GM19193 (cell line): Measurements from ENCODE around the gene ANTXR2.

Experiments used
- POLR2A ChIP-seq: IDR thresholded peaks from 4 replicates; pipeline ENCODE4 v1.6.1; 2011; ENCODE audit not compliant: insufficient read depth, insufficient read length; ENCODE audit errors: extremely low read depth

The ANTXR2 gene

DNA sequence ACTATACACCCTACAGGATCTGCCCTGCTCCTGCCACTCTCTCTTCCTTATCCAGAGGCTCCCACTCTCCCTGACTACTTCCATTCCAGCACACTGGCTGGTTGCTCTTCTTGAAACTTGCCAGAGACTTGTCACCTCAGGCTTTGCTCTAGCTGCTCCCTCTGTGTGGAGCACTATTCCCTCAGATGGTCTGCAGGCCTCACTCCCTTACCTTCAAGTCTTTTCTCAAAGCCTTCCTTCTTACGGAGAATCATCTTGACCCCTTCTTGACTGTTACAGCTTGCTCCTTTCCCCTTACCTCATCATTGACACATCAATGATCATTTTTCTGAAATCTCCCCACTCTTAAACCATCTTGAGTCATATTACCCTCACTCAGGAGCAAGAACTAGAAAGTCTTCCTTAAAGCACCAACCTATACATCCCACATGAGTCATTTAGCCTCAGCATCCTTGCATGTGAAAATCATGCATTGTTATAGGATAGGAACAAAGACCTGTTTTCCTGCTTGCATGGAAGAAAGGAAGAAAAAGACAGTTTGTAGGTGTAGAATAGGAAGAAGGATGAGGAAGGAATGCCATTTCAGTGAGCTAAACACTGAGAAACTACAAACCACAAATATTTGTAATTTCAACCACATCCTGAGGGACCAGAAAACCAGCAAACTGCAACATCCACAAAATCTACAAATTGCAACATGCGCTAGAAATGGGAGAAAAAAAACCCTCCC, 55.7 kb downstream of the ANTXR2 start:
- TF ChIP-seq POLR2A = no peak

DNA sequence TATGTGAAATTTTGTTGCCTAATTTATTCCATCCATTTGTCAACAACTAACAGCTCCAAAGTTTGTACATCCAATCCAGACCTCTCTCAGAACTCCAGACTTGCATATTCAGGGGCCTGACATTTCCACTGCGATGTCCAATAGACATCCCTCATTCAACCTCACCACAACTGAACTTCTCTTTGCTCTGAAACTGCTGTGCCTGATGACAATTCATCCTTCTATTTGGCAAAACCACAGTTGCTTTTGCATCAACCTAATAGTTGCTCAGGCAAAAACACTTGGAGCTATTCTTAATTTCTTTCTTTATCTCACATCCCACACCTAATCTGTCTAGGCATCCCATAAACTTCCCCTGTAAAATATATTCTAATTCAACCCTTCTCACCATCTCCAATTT, 56.5 kb downstream of the ANTXR2 start:
- TF ChIP-seq POLR2A = no peak

DNA sequence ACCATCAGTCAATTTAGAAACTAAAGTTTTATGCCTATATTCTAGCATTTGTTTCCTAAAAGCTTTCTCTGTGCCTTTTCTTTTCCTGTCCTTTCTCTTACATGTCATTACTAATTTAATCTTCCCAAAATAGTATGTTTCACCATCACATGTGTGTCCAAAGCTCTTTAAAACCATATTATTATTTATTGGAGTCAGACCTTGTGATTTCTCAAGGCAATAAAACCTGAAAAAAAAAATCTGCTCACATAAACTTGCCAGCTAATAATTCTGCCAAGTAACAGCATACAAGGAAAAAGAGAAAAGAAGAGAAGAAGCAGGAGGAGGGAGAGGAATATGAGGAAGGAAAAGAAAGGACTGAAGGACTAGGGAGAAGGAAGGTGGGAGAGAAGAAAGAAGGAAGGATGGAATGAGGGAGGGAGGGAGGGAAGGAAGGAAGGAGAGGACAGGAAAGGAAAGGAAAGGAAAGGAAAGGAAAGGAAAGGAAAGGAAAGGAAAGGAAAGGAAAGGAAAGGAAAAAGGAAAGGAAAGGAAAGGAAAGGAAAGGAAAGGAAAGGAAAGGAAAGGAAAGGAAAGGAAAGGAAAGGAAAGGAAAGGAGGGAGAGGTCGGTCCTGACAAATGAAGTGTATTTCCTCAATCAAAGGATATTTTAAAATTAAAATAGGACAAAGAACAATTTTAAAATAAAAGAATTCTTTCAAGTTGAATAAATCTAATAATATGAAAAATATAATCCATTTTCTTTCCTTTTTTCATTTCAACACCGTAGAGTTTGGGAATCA, 57.4 kb downstream of the ANTXR2 start:
- TF ChIP-seq POLR2A = no peak

DNA sequence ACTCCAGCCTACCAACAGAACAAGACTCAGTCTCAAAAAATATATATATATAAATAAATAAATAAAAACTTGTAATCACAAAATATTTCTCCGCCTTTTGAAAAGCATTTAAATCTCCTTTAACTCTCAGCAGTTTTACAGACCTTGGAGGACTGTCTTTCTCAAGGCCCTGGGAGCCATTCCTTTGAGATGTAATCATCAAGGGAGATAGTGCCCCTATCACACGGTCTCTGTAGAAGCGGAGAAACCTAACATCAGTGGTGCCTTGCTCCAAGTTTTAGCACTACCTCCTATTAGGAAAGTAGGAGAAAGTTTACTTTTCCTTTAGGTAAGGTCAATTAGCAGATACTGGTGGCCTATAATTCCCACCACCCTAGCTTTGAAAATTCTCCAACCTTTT, 58.5 kb downstream of the ANTXR2 start:
- TF ChIP-seq POLR2A = no peak

DNA sequence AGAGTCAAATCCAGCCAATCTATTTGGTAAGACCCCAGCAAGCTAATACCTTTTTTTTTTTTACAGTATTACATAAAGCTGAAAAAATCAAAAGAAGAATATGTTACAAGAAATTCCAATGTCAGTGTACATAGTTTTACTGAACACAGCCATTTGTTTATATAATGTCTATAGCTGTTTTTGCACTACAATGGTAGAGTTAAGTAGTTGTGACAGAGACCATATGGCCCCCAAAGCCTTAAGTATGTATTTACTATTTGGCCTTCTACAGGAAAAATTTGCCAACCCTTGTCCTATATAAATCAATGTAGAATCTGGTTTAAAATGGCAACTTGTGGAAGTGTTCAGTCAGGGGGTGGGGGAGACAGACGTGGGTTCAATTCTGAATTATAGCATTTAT, 60.7 kb downstream of the ANTXR2 start:
- TF ChIP-seq POLR2A = no peak

DNA sequence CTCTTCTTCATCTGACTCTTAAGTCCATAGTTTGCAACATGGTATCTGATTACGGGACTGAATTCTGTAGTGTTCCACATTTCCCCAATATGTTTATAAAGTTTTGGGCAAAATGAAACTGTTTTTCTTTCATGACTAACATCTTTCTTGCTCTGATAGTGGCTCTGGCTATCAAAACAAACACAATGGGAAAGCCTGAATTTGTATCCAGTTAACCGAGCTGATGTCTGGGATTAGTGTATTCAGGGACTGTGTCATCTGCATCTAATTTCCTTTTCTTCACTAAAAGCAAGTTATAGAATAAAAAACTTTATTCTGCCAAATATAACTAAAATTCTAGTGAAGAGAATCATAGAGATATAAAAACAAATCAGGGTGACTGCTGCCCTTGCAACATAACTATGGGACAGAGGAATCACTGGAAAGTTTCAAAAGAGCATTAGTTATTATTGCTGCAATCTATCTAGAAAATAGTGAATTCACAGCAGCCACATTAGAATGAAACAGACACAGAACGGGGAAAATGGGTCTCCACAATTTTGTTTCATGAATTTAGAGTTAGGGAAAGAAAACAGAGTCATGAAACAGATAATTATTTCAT, 61.3 kb downstream of the ANTXR2 start:
- no peak for TF ChIP-seq POLR2A

DNA sequence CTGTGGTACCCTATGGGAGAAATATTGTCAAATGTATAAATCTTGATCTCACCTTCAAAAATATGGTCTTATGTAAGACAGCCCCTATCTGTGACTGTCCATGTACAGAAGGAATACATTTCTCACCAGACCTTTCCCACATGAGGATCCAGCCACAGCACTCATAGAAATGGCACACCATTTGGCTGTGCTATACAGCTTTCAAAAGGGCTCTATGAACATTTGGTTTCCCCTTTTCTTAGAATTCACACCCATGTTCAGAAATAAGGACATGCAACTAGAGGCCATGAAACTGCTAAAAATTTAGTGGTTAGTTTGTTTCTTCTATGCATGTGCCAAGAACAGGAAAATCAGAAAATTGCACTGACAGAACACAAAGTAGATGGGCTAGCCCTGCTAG, 62.7 kb downstream of the ANTXR2 start:
- TF ChIP-seq POLR2A = no peak

DNA sequence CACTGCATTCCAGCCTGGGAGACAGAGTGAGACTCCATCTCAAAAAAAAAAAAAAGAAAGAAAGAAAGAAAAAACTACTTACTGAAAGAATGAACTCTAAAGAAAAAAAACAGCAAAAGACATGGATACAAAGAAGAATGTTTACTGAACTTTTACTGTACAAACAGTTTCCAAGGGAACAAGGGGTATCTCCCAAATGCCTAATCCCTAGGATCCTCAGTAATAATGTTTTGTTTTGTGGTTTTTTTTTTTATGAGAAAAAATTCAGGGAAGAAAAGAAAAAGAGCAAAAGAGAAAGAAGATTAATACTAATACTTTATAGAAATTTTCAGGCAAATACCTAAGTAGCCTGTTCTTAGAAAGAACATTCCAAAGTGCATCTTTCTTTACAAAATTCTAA, 63.2 kb downstream of the ANTXR2 start:
- no peak for TF ChIP-seq POLR2A

DNA sequence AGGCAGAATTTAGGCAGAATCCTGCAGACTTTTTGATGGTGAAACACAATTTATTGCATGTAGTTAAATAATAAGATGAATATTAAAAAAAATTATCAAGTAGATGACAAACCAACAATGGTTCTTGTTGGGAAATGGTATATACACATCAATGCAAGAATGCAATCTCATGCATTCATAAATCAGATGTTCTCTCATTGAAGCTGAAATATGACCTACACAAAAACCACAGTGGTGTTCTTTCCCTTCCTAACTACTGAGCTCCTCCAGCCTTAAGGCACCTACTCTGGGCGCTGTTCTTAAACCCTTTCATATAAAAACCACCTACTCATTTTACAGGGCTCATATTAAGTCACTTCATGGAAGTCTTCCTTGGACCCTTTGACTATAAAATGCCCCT, 64.1 kb downstream of the ANTXR2 start:
- no peak for TF ChIP-seq POLR2A

DNA sequence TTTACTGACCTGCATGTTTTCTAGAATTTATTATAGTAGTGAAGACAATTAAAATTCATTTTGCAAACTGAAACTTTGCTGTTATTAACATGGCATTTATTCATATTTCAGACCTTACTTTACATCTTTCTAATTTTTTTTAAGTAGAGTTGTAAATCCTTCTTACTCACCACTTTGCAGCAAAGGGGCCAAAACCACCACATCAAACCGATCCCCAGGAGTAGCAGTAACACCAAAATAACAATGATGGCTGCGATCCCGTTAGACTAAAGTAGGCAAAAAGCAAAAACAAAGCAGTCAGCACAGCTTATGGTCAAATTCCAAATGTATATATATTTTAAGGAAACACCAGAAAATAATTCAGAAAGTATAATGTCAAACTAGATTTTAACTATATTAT, 64.7 kb downstream of the ANTXR2 start:
- TF ChIP-seq POLR2A = no peak

DNA sequence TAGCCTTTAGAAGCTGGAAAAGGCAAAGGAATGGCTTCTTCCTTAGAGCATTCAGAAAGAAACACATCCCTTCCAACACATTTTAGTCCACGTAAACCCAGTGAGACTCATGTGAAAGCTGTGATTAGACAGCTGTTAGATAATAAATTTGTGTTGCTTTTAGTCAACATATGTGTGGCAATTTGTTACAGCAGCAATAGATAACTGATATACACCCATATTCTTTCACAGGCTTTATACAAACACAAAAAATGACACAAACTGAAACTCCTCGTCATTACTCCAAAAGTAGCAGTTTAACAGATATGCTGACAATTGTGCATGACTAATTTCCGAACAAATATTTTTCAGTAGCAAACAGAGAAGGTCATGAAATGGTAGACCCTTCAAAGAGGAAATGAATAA, 65.3 kb downstream of the ANTXR2 start:
- no peak for TF ChIP-seq POLR2A

DNA sequence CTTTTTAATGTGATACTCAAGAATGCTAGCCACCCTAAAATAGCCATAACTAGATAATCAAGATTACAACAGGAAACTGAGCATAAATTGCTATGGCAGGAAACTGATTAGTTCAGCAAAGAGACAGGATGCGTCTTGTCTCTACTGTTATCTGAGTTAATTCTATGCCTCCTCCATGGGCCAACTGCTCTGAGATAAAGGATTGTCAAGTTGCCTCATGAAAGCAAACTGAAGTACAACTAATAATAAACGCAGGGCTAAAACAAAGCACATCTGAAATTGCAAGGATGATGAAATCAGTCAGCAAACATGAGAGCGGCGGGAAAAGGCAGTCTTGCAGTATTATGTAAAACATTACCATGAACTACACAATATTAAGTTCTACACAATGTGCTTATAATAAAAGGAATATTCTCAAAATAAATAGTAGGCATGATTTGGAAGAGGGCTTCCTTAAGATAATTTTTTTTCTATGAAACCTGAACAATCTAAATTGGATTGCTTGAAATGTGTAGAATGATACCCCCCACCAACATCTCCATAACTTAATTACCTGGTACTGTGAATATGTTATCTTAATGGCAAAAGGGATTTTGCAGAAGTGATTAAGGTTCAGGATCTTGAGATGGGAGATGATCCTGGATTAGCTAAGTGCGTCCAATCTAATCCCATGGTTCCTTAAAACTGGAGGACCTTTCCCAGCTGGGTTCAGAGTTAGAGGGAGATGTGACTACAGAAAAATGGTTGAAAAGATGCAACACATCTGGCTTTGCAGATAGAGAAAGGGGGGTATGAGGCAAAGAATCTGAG, 65.9 kb downstream of the ANTXR2 start:
- no peak for TF ChIP-seq POLR2A

DNA sequence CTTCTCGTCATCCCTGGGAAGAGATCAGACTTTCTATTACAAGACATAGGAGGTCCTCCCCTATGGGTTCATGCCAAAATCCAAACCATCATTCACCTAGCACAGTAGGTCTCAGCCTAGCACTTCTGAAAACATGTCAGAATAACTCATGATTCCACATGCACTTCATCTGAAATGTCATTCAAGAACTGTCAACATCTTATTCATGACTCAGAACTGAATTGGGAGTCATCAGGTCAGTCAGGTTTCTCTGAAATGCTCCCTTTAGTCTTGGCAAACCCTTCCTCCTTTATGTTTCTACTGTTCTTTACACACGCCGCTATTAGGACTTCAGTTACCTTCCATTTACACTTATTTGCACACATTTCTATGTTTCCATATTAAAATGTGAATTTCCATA, 67.2 kb downstream of the ANTXR2 start:
- TF ChIP-seq POLR2A = no peak

DNA sequence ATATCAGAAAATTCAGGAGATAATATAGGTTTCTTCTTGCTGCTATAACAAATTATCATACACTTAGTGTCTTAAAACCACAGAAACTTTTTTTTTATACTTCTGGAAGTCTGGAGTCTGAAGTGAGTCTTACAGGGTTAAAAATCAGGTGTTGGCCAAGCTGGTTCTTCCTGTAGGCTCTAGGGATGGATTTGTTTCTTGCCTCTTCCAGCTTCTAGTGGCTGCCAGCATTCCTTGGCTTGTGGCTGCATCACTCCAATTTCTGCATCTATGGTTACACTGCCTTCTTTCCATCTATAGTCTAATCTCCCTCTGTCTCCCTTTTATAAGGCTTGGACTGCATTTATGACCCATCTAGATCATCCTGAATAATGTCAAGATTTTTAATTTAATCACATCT, 68.7 kb downstream of the ANTXR2 start:
- no peak for TF ChIP-seq POLR2A

DNA sequence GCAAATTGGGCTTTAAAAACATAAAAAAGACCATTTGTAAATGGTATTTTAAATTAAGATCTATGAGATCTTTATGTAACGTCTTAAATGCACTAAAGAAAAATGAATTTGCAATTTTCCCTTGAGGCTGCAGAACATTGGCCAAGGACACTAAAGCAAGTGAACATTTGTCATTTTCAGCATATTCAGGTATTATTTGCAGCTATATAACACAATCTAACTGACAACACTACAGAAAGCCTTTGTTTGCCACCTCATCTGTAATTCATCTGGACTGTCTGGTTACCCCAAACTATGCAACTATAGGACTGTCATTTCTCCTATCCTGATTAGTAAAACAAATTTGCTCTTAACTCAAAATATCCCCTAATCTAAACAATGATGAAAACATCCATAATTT, 74.8 kb downstream of the ANTXR2 start:
- no peak for TF ChIP-seq POLR2A
